HEK293 (cell line): ENCODE results near the gene PKIB.

ENCODE experiments used
- CTCF ChIA-PET: fragments of 350-600 bp; formaldehyde crosslinking; extraction: SDS; loops from one replicate; lab custom pipeline; 2021; ENCODE audit warnings: antibody characterized with exemption; lab: Yijun Ruan, JAX
- POLR2A ChIA-PET: fragments of 300-600 bp; formaldehyde crosslinking; extraction: SDS; loops from one replicate; lab custom pipeline; 2020; ENCODE audit warnings: antibody characterized with exemption, inconsistent platforms; lab: Yijun Ruan, JAX
- H3K27ac ChIP-seq: fragments of 200-500 bp; sonication (Bioruptor generic); 2 replicates; pipeline ENCODE4 v1.5.1; 2014; ENCODE audit warnings: low read depth, low read length, control low read depth, inconsistent platforms; ENCODE audit errors: extremely low read depth
- H3K36me3 ChIP-seq, 2 experiments: fragments of 200-500 bp in 1 of 2; sonication (Bioruptor generic) in 1 of 2; 1 replicate in 1 of 2; 2 replicates in 1 of 2; pipeline ENCODE4 v1.5.1; 2014 to 2017; ENCODE audit warnings: inconsistent platforms in 2 of 2, low read length in 2 of 2; ENCODE audit not compliant: control insufficient read depth in 2 of 2, insufficient read depth in 1 of 2
- H3K4me1 ChIP-seq: fragments of 200-500 bp; sonication (Bioruptor generic); 2 replicates; pipeline ENCODE4 v1.5.1; 2014; ENCODE audit warnings: mild to moderate bottlenecking, low read length, inconsistent platforms; ENCODE audit not compliant: control insufficient read depth, insufficient read depth
- H3K4me3 ChIP-seq: 2 replicates; pipeline ENCODE4 v1.5.1; 2011; ENCODE audit warnings: low read depth, mild to moderate bottlenecking, control low read depth, low read length, moderate library complexity
- H3K9me3 ChIP-seq: fragments of 200-500 bp; sonication (Bioruptor generic); 2 replicates; pipeline ENCODE4 v1.5.1; 2014; ENCODE audit warnings: low read depth, low read length, inconsistent platforms; ENCODE audit not compliant: control insufficient read depth, insufficient read depth
- FEZF1 ChIP-seq: fragments of 450-650 bp; formaldehyde crosslinking; IDR thresholded peaks from 2 replicates; pipeline ENCODE4 v1.5.1; 2016; ENCODE audit warnings: missing biosample characterization, missing genetic modification characterization
- GLI2 ChIP-seq: fragments of 450-650 bp; formaldehyde crosslinking; IDR thresholded peaks from 2 replicates; pipeline ENCODE4; 2017; ENCODE audit warnings: missing biosample characterization, missing genetic modification characterization, low read depth, borderline replicate concordance
- HOXC10 ChIP-seq: sonication (generic); formaldehyde crosslinking; IDR thresholded peaks from 2 replicates; pipeline ENCODE4 v1.8.1; 2023; ENCODE audit warnings: mild to moderate bottlenecking, missing genetic modification reagents
- KLF9 ChIP-seq: fragments of 450-650 bp; formaldehyde crosslinking; IDR thresholded peaks from 2 replicates; pipeline ENCODE4 v1.5.1; 2016; ENCODE audit warnings: missing biosample characterization, missing genetic modification characterization, low read depth
- ZBTB21 ChIP-seq: fragments of 450-650 bp; formaldehyde crosslinking; IDR thresholded peaks from 2 replicates; pipeline ENCODE4 v1.5.1; 2017; ENCODE audit warnings: missing biosample characterization, missing genetic modification characterization
- ZNF140 ChIP-seq: fragments of 450-650 bp; formaldehyde crosslinking; IDR thresholded peaks from 2 replicates; pipeline ENCODE4 v1.5.1; 2016; ENCODE audit warnings: missing biosample characterization, missing genetic modification characterization
- ZNF221 ChIP-seq: fragments of 450-650 bp; formaldehyde crosslinking; IDR thresholded peaks from 2 replicates; pipeline ENCODE4 v1.5.1; 2017; ENCODE audit warnings: missing biosample characterization, missing genetic modification characterization, borderline replicate concordance
- ZNF335 ChIP-seq: fragments of 450-650 bp; formaldehyde crosslinking; conservative IDR thresholded peaks from 2 replicates; pipeline ENCODE4 v1.5.1; 2016; ENCODE audit warnings: missing biosample characterization, missing genetic modification characterization
- ZNF37A ChIP-seq: fragments of 450-650 bp; IDR thresholded peaks from 2 replicates; pipeline ENCODE4 v1.5.1; 2018; ENCODE audit warnings: missing biosample characterization, missing genetic modification characterization
- ZNF426 ChIP-seq: fragments of 450-650 bp; formaldehyde crosslinking; IDR thresholded peaks from 2 replicates; pipeline ENCODE4 v1.5.1; 2017; ENCODE audit warnings: missing biosample characterization, missing genetic modification characterization, mild to moderate bottlenecking, inconsistent platforms, moderate library complexity
- ZNF571 ChIP-seq: fragments of 450-650 bp; formaldehyde crosslinking; IDR thresholded peaks from 2 replicates; pipeline ENCODE4 v1.5.0; 2017; ENCODE audit warnings: missing biosample characterization, missing genetic modification characterization
- ZNF600 ChIP-seq: fragments of 450-650 bp; formaldehyde crosslinking; IDR thresholded peaks from 2 replicates; pipeline ENCODE4 v1.5.1; 2016; ENCODE audit warnings: missing biosample characterization, missing genetic modification characterization
- ZNF626 ChIP-seq: fragments of 450-650 bp; sonication (Bioruptor Pico); formaldehyde crosslinking; IDR thresholded peaks from 2 replicates; pipeline ENCODE4 v1.5.1; 2018; ENCODE audit warnings: missing biosample characterization, missing genetic modification characterization, inconsistent platforms
- ZNF701 ChIP-seq: fragments of 450-650 bp; formaldehyde crosslinking; IDR thresholded peaks from 2 replicates; pipeline ENCODE4 v1.5.1; 2016; ENCODE audit warnings: missing biosample characterization, missing genetic modification characterization
- ZNF707 ChIP-seq: fragments of 450-650 bp; formaldehyde crosslinking; IDR thresholded peaks from 2 replicates; pipeline ENCODE4 v1.5.1; 2016; ENCODE audit warnings: missing biosample characterization, missing genetic modification characterization
- ZNF837 ChIP-seq: fragments of 450-650 bp; formaldehyde crosslinking; IDR thresholded peaks from 2 replicates; pipeline ENCODE4 v1.5.1; 2016; ENCODE audit warnings: missing biosample characterization, missing genetic modification characterization
- ZXDB ChIP-seq: fragments of 450-650 bp; formaldehyde crosslinking; IDR thresholded peaks from 2 replicates; pipeline ENCODE4 v1.5.1; 2016; ENCODE audit warnings: missing biosample characterization, missing genetic modification characterization
- TF ChIP-seq, protein P1 (sequence below): fragments of 450-650 bp; formaldehyde crosslinking; IDR thresholded peaks from 2 replicates; pipeline ENCODE4 v1.5.1; 2016; ENCODE audit warnings: missing biosample characterization, missing genetic modification characterization, borderline replicate concordance
- TF ChIP-seq, protein P2 (sequence below): fragments of 450-650 bp; formaldehyde crosslinking; IDR thresholded peaks from 2 replicates; pipeline ENCODE4 v1.5.1; 2016; ENCODE audit warnings: missing biosample characterization, missing genetic modification characterization
- TF ChIP-seq, protein P3 (sequence below): fragments of 450-650 bp; formaldehyde crosslinking; IDR thresholded peaks from 2 replicates; pipeline ENCODE4 v1.5.1; 2017; ENCODE audit warnings: missing biosample characterization, mild to moderate bottlenecking, missing genetic modification characterization, moderate library complexity
- TF ChIP-seq, protein P4 (sequence below): fragments of 450-650 bp; formaldehyde crosslinking; IDR thresholded peaks from 2 replicates; pipeline ENCODE4 v1.5.1; 2016; ENCODE audit warnings: missing biosample characterization, missing genetic modification characterization
- TF ChIP-seq, protein P5 (sequence below): fragments of 450-650 bp; formaldehyde crosslinking; IDR thresholded peaks from 2 replicates; pipeline ENCODE4 v1.5.1; 2017; ENCODE audit warnings: missing biosample characterization, missing genetic modification characterization
- TF ChIP-seq, protein P6 (sequence below): fragments of 450-650 bp; formaldehyde crosslinking; IDR thresholded peaks from 2 replicates; pipeline ENCODE4 v1.5.1; 2016; ENCODE audit warnings: missing biosample characterization, missing genetic modification characterization, borderline replicate concordance

Gene PKIB

DNA sequence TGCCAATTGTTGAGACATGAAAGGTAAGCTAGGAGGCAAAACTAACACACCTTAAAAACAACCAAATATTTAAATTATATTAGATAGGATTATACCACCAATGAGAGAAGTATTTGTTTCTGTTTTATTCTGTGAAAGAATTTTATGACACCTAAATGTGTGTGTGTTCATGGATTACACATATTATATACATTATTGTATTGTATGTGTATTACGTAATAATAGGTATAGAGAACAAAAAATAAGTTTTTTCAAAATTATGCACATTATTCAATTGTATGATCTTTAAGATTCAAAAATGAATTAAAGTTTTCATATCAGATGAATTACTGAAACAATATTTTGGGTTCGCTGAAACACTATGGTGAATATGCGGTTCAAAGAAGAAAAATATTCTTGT lies 85.0 kb downstream of the PKIB start:
- H3K4me1 ChIP-seq: no peaks in the 10 kb centered on the region
- no peak overlapping the region for H3K4me3 ChIP-seq
- CTCF ChIA-PET: interaction anchor here (0.7 to 2.7 kb wide), 3 partner anchors 30 to 36 kb away, joined by 3 to 15 read pairs (median 6); no protein-coding TSS in a partner anchor
- H3K36me3 ChIP-seq: no peaks in the 10 kb centered on the region
- TF ChIP-seq, protein P1, sequence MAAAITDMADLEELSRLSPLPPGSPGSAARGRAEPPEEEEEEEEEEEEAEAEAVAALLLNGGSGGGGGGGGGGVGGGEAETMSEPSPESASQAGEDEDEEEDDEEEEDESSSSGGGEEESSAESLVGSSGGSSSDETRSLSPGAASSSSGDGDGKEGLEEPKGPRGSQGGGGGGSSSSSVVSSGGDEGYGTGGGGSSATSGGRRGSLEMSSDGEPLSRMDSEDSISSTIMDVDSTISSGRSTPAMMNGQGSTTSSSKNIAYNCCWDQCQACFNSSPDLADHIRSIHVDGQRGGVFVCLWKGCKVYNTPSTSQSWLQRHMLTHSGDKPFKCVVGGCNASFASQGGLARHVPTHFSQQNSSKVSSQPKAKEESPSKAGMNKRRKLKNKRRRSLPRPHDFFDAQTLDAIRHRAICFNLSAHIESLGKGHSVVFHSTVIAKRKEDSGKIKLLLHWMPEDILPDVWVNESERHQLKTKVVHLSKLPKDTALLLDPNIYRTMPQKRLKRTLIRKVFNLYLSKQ (tag by site-specific recombination): no peak
- TF ChIP-seq ZNF140 (tag by site-specific recombination): no peak
- TF ChIP-seq ZNF701 (tag by site-specific recombination): no peak
- TF ChIP-seq, protein P2, sequence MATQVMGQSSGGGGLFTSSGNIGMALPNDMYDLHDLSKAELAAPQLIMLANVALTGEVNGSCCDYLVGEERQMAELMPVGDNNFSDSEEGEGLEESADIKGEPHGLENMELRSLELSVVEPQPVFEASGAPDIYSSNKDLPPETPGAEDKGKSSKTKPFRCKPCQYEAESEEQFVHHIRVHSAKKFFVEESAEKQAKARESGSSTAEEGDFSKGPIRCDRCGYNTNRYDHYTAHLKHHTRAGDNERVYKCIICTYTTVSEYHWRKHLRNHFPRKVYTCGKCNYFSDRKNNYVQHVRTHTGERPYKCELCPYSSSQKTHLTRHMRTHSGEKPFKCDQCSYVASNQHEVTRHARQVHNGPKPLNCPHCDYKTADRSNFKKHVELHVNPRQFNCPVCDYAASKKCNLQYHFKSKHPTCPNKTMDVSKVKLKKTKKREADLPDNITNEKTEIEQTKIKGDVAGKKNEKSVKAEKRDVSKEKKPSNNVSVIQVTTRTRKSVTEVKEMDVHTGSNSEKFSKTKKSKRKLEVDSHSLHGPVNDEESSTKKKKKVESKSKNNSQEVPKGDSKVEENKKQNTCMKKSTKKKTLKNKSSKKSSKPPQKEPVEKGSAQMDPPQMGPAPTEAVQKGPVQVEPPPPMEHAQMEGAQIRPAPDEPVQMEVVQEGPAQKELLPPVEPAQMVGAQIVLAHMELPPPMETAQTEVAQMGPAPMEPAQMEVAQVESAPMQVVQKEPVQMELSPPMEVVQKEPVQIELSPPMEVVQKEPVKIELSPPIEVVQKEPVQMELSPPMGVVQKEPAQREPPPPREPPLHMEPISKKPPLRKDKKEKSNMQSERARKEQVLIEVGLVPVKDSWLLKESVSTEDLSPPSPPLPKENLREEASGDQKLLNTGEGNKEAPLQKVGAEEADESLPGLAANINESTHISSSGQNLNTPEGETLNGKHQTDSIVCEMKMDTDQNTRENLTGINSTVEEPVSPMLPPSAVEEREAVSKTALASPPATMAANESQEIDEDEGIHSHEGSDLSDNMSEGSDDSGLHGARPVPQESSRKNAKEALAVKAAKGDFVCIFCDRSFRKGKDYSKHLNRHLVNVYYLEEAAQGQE (tag by site-specific recombination): no peak
- TF ChIP-seq GLI2: no peak
- no peak for TF ChIP-seq ZNF837
- TF ChIP-seq ZXDB (tag by site-specific recombination): no peak
- TF ChIP-seq ZNF426 (tag by site-specific recombination): no peak
- TF ChIP-seq ZNF37A: no peak
- TF ChIP-seq ZNF626 (tag by site-specific recombination): no peak
- no peak for TF ChIP-seq HOXC10 (CRISPR knock-in tag)
- no peak for TF ChIP-seq ZNF707
- TF ChIP-seq KLF9 (tag by site-specific recombination): no peak
- no peak for TF ChIP-seq FEZF1 (tag by site-specific recombination)
- no peak for TF ChIP-seq ZNF600 (tag by site-specific recombination)
- no peak for TF ChIP-seq ZNF335
- no peak for TF ChIP-seq ZNF221 (tag by site-specific recombination)
- TF ChIP-seq, protein P3, sequence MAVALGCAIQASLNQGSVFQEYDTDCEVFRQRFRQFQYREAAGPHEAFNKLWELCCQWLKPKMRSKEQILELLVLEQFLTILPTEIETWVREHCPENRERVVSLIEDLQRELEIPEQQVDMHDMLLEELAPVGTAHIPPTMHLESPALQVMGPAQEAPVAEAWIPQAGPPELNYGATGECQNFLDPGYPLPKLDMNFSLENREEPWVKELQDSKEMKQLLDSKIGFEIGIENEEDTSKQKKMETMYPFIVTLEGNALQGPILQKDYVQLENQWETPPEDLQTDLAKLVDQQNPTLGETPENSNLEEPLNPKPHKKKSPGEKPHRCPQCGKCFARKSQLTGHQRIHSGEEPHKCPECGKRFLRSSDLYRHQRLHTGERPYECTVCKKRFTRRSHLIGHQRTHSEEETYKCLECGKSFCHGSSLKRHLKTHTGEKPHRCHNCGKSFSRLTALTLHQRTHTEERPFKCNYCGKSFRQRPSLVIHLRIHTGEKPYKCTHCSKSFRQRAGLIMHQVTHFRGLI (tag by site-specific recombination): no peak
- POLR2A ChIA-PET: interaction anchor here (1.0 kb wide), 1 partner anchor 8 kb away, joined by 3 read pairs; no protein-coding TSS in a partner anchor
- H3K9me3 ChIP-seq: no peaks in the 10 kb centered on the region
- H3K27ac ChIP-seq: no peak overlapping the region

DNA sequence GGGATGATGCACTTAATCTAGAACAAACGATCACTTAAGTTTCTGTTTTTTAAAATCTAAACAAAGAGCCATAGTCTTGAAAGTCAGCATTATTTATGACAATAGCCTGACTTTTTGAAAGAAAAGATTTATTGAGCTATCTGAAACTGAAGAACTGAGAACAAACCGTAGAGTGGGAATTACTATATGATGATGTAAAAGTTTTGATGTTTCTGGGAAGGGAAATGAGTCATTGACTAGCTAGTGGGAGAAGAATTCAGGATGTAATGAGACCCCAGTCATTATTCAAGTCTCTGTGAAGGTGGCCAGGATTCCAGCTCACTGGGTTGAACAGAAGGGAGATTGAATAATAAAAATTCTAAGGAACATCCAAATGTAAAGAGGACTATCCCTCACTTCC lies 85.9 kb downstream of the PKIB start:
- Histone ChIP-seq H3K36me3 (no peaks in the 10 kb centered on the region), H3K4me1 (no peaks in the 10 kb centered on the region), H3K4me3 (no peak overlapping the region), H3K27ac (no peak overlapping the region), H3K9me3 (no peaks in the 10 kb centered on the region)
- CTCF ChIA-PET: interaction anchor here (0.5 to 2.7 kb wide), 5 partner anchors 31 to 205 kb away, joined by 3 to 15 read pairs (median 5); no protein-coding TSS in a partner anchor
- POLR2A ChIA-PET: interaction anchor here (1.3 kb wide), 1 partner anchor 86 kb away, joined by 5 read pairs; the partner anchor contains the start of gene PKIB
- TF ChIP-seq, protein P4, sequence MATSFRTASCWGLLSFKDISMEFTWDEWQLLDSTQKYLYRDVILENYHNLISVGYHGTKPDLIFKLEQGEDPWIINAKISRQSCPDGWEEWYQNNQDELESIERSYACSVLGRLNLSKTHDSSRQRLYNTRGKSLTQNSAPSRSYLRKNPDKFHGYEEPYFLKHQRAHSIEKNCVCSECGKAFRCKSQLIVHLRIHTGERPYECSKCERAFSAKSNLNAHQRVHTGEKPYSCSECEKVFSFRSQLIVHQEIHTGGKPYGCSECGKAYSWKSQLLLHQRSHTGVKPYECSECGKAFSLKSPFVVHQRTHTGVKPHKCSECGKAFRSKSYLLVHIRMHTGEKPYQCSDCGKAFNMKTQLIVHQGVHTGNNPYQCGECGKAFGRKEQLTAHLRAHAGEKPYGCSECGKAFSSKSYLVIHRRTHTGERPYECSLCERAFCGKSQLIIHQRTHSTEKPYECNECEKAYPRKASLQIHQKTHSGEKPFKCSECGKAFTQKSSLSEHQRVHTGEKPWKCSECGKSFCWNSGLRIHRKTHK: no peak
- TF ChIP-seq ZBTB21 (peak; percentile 26; the same call in 1 of the 2 replicates), ZNF571 (tag by site-specific recombination) (no peak)
- TF ChIP-seq, protein P5, sequence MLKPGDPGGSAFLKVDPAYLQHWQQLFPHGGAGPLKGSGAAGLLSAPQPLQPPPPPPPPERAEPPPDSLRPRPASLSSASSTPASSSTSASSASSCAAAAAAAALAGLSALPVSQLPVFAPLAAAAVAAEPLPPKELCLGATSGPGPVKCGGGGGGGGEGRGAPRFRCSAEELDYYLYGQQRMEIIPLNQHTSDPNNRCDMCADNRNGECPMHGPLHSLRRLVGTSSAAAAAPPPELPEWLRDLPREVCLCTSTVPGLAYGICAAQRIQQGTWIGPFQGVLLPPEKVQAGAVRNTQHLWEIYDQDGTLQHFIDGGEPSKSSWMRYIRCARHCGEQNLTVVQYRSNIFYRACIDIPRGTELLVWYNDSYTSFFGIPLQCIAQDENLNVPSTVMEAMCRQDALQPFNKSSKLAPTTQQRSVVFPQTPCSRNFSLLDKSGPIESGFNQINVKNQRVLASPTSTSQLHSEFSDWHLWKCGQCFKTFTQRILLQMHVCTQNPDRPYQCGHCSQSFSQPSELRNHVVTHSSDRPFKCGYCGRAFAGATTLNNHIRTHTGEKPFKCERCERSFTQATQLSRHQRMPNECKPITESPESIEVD (tag by site-specific recombination): peak; percentile 34; the same call in 1 of the 2 replicates
- TF ChIP-seq, protein P6, sequence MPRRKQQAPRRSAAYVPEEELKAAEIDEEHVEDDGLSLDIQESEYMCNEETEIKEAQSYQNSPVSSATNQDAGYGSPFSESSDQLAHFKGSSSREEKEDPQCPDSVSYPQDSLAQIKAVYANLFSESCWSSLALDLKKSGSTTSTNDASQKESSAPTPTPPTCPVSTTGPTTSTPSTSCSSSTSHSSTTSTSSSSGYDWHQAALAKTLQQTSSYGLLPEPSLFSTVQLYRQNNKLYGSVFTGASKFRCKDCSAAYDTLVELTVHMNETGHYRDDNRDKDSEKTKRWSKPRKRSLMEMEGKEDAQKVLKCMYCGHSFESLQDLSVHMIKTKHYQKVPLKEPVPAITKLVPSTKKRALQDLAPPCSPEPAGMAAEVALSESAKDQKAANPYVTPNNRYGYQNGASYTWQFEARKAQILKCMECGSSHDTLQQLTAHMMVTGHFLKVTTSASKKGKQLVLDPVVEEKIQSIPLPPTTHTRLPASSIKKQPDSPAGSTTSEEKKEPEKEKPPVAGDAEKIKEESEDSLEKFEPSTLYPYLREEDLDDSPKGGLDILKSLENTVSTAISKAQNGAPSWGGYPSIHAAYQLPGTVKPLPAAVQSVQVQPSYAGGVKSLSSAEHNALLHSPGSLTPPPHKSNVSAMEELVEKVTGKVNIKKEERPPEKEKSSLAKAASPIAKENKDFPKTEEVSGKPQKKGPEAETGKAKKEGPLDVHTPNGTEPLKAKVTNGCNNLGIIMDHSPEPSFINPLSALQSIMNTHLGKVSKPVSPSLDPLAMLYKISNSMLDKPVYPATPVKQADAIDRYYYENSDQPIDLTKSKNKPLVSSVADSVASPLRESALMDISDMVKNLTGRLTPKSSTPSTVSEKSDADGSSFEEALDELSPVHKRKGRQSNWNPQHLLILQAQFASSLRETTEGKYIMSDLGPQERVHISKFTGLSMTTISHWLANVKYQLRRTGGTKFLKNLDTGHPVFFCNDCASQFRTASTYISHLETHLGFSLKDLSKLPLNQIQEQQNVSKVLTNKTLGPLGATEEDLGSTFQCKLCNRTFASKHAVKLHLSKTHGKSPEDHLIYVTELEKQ: peak; percentile 12; the same call in 1 of the 2 replicates
